BLaER1 (cell line): ENCODE measurements around the gene TXNDC5.

ENCODE experiments used
- H3K27ac ChIP-seq: shearing (Covaris generic); formaldehyde crosslinking; 2 replicates; pipeline ENCODE4 v1.8.1; 2022
- H3K27me3 ChIP-seq: shearing (Covaris generic); formaldehyde crosslinking; 2 replicates; pipeline ENCODE4 v1.8.1; 2022
- H3K36me3 ChIP-seq: shearing (Covaris generic); formaldehyde crosslinking; 2 replicates; pipeline ENCODE4 v1.8.1; 2022
- H3K4me1 ChIP-seq: shearing (Covaris generic); formaldehyde crosslinking; 2 replicates; pipeline ENCODE4 v1.8.1; 2022
- H3K4me2 ChIP-seq: shearing (Covaris generic); formaldehyde crosslinking; 2 replicates; pipeline ENCODE4 v1.8.1; 2022
- H3K4me3 ChIP-seq: shearing (Covaris generic); formaldehyde crosslinking; 2 replicates; pipeline ENCODE4 v1.8.1; 2022
- H3K9ac ChIP-seq: shearing (Covaris generic); formaldehyde crosslinking; 2 replicates; pipeline ENCODE4 v1.8.1; 2022
- H3K9me3 ChIP-seq: shearing (Covaris generic); formaldehyde crosslinking; 2 replicates; pipeline ENCODE4 v1.8.1; 2022
- H4K20me1 ChIP-seq: shearing (Covaris generic); formaldehyde crosslinking; 2 replicates; pipeline ENCODE4 v1.8.1; 2022
- Cebpa-rat ChIP-seq: shearing (Covaris generic); IDR thresholded peaks from 2 replicates; pipeline ENCODE4 v1.8.1; 2022

TXNDC5 gene

GRCh38 chr6:7841781-7842468 lies 68.7 kb downstream of the TXNDC5 start:
- TF ChIP-seq Cebpa-rat, result no peak

GRCh38 chr6:7836371-7837026 lies 74.1 kb downstream of the TXNDC5 start:
- no peaks in the 10 kb centered on the region for H4K20me1 ChIP-seq

More at GRCh38 chr6:7841781-7842468, 68.7 kb downstream of the TXNDC5 start:
- H3K36me3 ChIP-seq, result no peaks in the 10 kb centered on the region
- no peak overlapping the region for H3K27ac ChIP-seq
- no peaks in the 10 kb centered on the region for H3K27me3 ChIP-seq
- no peak overlapping the region for H3K4me3 ChIP-seq
- H4K20me1 ChIP-seq, result no peaks in the 10 kb centered on the region
- no peaks in the 10 kb centered on the region for H3K9me3 ChIP-seq
- no peak overlapping the region for H3K9ac ChIP-seq
- H3K4me2 ChIP-seq, result no peak overlapping the region
- no peaks in the 10 kb centered on the region for H3K4me1 ChIP-seq

GRCh38 chr6:7833751-7834070 lies 76.9 kb downstream of the TXNDC5 start:
- TF ChIP-seq Cebpa-rat, result no peak
- no peak overlapping the region for H3K9ac ChIP-seq

More at GRCh38 chr6:7836371-7837026, 74.1 kb downstream of the TXNDC5 start:
- no peaks in the 10 kb centered on the region for H3K36me3 ChIP-seq
- no peak overlapping the region for H3K4me3 ChIP-seq
- no peaks in the 10 kb centered on the region for H3K9me3 ChIP-seq
- H3K27me3 ChIP-seq, result no peaks in the 10 kb centered on the region
- TF ChIP-seq Cebpa-rat, result no peak
- H3K4me2 ChIP-seq, result no peak overlapping the region
- no peak overlapping the region for H3K9ac ChIP-seq
- no peak overlapping the region for H3K27ac ChIP-seq
- H3K4me1 ChIP-seq, result no peaks in the 10 kb centered on the region

GRCh38 chr6:7832904-7833750 lies 77.5 kb downstream of the TXNDC5 start:
- no peak overlapping the region for H3K4me3 ChIP-seq
- H3K27me3 ChIP-seq, result no peaks in the 10 kb centered on the region
- no peaks in the 10 kb centered on the region for H3K36me3 ChIP-seq
- H3K9me3 ChIP-seq, result no peaks in the 10 kb centered on the region
- no peaks in the 10 kb centered on the region for H3K4me1 ChIP-seq
- no peak overlapping the region for H3K4me2 ChIP-seq
- H3K9ac ChIP-seq, result no peak overlapping the region
- no peak for TF ChIP-seq Cebpa-rat
- no peak overlapping the region for H3K27ac ChIP-seq
- no peaks in the 10 kb centered on the region for H4K20me1 ChIP-seq

More at GRCh38 chr6:7833751-7834070, 76.9 kb downstream of the TXNDC5 start:
- Histone ChIP-seq H3K36me3 (no peaks in the 10 kb centered on the region), H3K27ac (no peak overlapping the region), H3K4me1 (no peaks in the 10 kb centered on the region), H3K27me3 (no peaks in the 10 kb centered on the region), H3K9me3 (no peaks in the 10 kb centered on the region), H3K4me2 (no peak overlapping the region), H3K4me3 (no peak overlapping the region), H4K20me1 (no peaks in the 10 kb centered on the region)
